Skeletal muscle satellite cell (primary cell): Measurements from ENCODE around the gene C11orf54.
"Not testable (repeated sequence)": the region's sequence is repeated elsewhere in the genome, so short reads cannot be mapped to it uniquely, and the experiment has no call there.

ENCODE experiments used
- H3K27me3 ChIP-seq: 2 replicates; pipeline ENCODE4 v1.7.0; 2013; ENCODE audit warnings: low read length; ENCODE audit not compliant: control insufficient read depth, insufficient read depth
- H3K36me3 ChIP-seq: 2 replicates; pipeline ENCODE4 v1.7.0; 2013; ENCODE audit warnings: mild to moderate bottlenecking, control low read depth, low read length; ENCODE audit not compliant: insufficient read depth
- H3K4me1 ChIP-seq: 2 replicates; pipeline ENCODE4 v1.7.0; 2013; ENCODE audit warnings: low read length; ENCODE audit not compliant: control insufficient read depth, insufficient read depth
- H3K4me2 ChIP-seq: 2 replicates; pipeline ENCODE4 v1.7.0; 2013; ENCODE audit warnings: mild to moderate bottlenecking, low read length
- H3K4me3 ChIP-seq: 2 replicates; pipeline ENCODE4 v1.7.0; 2013; ENCODE audit warnings: low read length
- H3K9ac ChIP-seq: 2 replicates; pipeline ENCODE4 v1.7.0; 2013; ENCODE audit warnings: mild to moderate bottlenecking, low read depth, low read length, moderate library complexity
- H3K9me3 ChIP-seq: replicated peaks from 2 replicates; pipeline ENCODE4 v1.7.0; 2013; ENCODE audit warnings: mild to moderate bottlenecking, control low read depth, low read length

Gene C11orf54

GRCh38 chr11:93747122-93747521, 5.7 kb downstream of the C11orf54 start:
- Histone ChIP-seq H3K36me3 (peaks cover 4% of the 10 kb centered on the region), H3K9me3 (no peaks in the 10 kb centered on the region), H3K4me1 (no peaks in the 10 kb centered on the region), H3K4me2 (no peak overlapping the region), H3K4me3 (no peak overlapping the region), H3K27me3 (no peaks in the 10 kb centered on the region), H3K9ac (no peak overlapping the region)

- Histone ChIP-seq H3K4me1 (no peaks in the 10 kb centered on the region), H3K4me3 (no peak overlapping the region), H3K27me3 (no peaks in the 10 kb centered on the region), H3K4me2 (no peak overlapping the region), H3K9ac (no peak overlapping the region), H3K9me3 (no peaks in the 10 kb centered on the region), H3K36me3 (peaks cover 4% of the 10 kb centered on the region)
Measured at GRCh38 chr11:93751001-93751400, 9.5 kb downstream of the C11orf54 start.

DNA sequence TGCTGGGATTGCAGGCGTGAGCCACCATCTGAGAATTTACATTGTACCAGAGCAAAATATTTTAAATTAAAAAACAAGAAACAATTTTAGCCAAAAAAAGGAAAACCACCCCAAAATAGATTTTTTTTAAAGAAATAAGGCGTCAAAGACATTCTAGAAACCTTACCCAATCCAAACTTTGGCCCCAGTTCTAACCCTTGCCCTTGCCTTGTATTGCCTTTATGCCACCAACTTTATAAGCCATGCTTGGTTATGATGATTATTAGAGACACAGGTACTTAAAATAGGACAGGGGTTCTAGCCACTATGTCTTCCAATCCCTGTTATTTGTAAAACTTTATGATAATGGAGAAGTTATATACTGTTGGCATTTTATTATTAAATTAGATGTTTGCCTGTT, 11.8 kb downstream of the C11orf54 start:
- Histone ChIP-seq H3K4me3 (no peak overlapping the region), H3K4me1 (no peaks in the 10 kb centered on the region), H3K36me3 (peaks cover 7% of the 10 kb centered on the region), H3K4me2 (no peak overlapping the region), H3K9me3 (no peaks in the 10 kb centered on the region), H3K9ac (no peak overlapping the region), H3K27me3 (no peaks in the 10 kb centered on the region)

- no peaks in the 10 kb centered on the region for H3K27me3 ChIP-seq
- no peak overlapping the region for H3K4me3 ChIP-seq
- H3K4me1 ChIP-seq: no peaks in the 10 kb centered on the region
- no peak overlapping the region for H3K9ac ChIP-seq
- no peak overlapping the region for H3K4me2 ChIP-seq
- H3K9me3 ChIP-seq: no peaks in the 10 kb centered on the region
- H3K36me3 ChIP-seq: peaks cover 13% of the 10 kb centered on the region
Measured at GRCh38 chr11:93756748-93757147, 15.3 kb downstream of the C11orf54 start.

DNA sequence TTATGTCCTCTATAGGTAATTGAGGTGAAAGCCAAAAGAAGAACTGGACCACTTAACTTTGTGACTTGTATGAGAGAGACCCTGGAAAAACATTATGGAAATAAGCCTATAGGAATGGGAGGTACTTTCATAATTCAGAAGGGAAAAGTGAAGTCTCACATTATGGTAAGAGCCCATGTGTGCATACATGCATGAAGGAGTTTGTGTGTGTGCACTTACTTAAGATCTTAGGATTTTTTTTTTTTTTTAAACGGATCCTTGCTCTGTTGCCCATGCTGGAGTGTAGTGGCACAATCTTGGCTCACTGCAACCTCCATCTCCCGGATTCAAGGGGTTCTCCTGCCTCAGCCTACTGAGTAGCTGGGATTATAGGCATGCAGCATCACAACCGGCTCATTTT, 15.8 kb downstream of the C11orf54 start:
- H3K27me3 ChIP-seq: no peaks in the 10 kb centered on the region

DNA sequence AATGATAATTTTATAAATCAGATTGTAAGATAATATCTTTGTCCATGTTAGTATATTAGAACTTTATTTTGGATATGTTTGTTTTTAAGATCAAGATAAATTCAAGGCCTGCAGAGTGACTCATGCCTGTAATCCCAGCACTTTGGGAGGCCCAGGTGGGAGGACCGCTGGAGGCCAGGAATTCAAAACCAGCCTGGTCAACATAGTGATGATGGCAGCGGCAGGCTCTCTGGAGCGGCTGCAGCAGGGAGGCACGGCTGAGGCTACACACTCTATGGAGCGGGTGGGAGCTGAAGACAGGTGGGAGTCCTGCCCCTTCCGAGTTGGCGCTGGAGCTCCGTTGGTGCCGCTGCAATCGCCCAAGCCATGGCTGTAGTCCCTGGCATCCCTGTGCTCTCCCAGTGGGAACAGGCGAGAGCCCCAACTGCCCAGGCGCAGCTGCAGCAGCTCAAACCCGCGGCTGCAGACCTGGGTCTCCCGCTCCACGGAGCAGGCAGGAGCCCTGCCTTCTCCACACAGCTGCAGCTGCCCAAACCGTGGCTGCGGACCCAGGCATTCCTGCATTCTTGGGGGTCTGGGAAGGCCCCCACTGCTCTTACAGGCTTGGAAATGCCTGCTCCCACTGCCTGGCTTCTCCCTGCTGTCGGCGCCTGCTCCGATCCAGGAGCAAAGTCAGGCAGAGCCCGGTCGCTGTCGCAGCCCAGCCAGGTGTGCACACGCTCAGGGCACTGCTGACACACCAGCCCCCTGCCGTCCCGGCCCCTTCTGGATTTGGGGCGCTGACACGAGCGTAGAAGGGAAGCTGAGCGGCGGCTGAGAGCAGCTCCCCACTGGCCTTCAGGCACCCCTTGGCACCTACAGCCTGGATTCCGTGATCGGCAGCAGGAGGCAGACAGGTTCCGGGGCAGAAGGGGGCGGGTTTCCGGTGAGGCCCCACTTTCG, 16.7 kb downstream of the C11orf54 start:
- Histone ChIP-seq H3K27me3 (no peaks in the 10 kb centered on the region), H3K36me3 (peaks cover 18% of the 10 kb centered on the region), H3K9me3 (no peaks in the 10 kb centered on the region), H3K4me1 (no peaks in the 10 kb centered on the region), H3K4me2 (no peak overlapping the region), H3K4me3 (no peak overlapping the region), H3K9ac (no peak overlapping the region)

More for the DNA sequence above, 15.8 kb downstream of the C11orf54 start:
- H3K4me1 ChIP-seq: no peaks in the 10 kb centered on the region
- H3K9ac ChIP-seq: no peak overlapping the region
- no peaks in the 10 kb centered on the region for H3K9me3 ChIP-seq
- H3K4me2 ChIP-seq: no peak overlapping the region
- H3K36me3 ChIP-seq: peaks cover 15% of the 10 kb centered on the region
- H3K4me3 ChIP-seq: no peak overlapping the region

- H3K9me3 ChIP-seq, H3K27me3 ChIP-seq, H3K4me1 ChIP-seq, H3K9ac ChIP-seq, H3K4me3 ChIP-seq, H3K4me2 ChIP-seq: not testable (repeated sequence)
- H3K36me3 ChIP-seq: peaks cover 21% of the 10 kb centered on the region
Measured at GRCh38 chr11:93759123-93759522, 17.7 kb downstream of the C11orf54 start.

DNA sequence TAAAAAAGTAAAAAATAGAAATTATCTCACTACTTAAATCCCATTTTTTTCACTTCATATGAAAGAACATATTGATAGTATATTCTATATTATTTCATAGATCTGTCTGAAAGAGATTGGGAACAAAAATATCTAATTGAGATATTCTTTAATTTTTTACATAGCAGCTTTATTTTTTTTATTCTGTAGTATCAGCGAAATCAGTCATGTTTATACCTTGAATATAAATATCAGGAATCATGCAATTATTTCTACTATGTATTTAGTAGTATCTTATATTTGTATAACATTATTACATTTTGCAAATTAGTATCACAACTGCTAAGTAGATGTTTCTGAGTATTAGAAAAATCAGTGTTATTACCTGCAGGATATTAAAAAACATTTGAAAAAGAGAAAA, 20.4 kb downstream of the C11orf54 start:
- Histone ChIP-seq H3K4me1 (no peaks in the 10 kb centered on the region), H3K27me3 (no peaks in the 10 kb centered on the region), H3K4me3 (no peak overlapping the region), H3K36me3 (peaks cover 18% of the 10 kb centered on the region), H3K9ac (no peak overlapping the region), H3K4me2 (no peak overlapping the region), H3K9me3 (no peaks in the 10 kb centered on the region)

DNA sequence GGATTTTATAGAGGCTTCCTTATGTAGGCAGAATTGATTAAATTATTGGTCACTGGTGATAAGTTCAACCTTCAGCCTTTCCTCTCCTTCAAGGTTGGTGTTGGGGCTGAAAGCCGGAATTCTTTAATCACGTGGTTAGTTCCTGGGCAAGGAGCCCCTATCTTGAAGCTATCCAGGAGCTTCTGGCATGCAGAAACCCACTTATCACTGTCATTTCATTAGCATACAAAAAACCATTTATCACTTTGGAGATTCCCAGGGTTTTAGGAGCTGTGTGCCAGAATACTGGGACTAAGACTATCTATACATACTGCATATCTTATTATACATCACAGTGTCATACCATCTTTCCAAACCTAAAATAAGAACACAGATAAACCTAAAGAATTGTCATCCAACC, 24.1 kb downstream of the C11orf54 start:
- Histone ChIP-seq H3K9ac (no peak overlapping the region), H3K4me3 (no peak overlapping the region), H3K4me2 (no peak overlapping the region), H3K9me3 (no peaks in the 10 kb centered on the region), H3K27me3 (no peaks in the 10 kb centered on the region), H3K36me3 (peaks cover 9% of the 10 kb centered on the region), H3K4me1 (no peaks in the 10 kb centered on the region)

- Histone ChIP-seq H3K9ac (no peak overlapping the region), H3K4me1 (no peaks in the 10 kb centered on the region), H3K27me3 (no peaks in the 10 kb centered on the region), H3K36me3 (peaks cover 9% of the 10 kb centered on the region), H3K4me3 (no peak overlapping the region), H3K4me2 (no peak overlapping the region), H3K9me3 (no peaks in the 10 kb centered on the region)
Measured at GRCh38 chr11:93766504-93766903, 25.0 kb downstream of the C11orf54 start.

DNA sequence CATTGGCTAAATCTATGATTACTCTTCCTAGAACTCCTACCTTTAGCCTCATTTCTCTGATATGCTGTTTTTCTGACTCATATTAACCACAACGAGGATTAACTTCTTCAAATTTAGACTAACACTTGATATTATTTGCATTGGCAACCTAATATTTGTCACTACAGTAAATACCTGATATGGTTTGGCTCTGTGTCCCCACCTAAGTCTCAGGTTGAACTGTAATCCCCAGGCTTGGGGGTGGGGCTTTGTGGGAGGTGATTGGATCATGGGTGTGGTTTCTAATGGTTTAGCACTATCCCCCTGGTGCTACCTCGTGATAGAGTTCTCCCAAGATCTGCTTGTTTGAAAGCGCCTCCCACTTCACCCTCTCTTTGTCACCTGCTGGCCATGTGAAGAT, 25.5 kb downstream of the C11orf54 start:
- peaks cover 9% of the 10 kb centered on the region for H3K36me3 ChIP-seq
- H3K27me3 ChIP-seq: no peaks in the 10 kb centered on the region
- no peak overlapping the region for H3K9ac ChIP-seq
- no peak overlapping the region for H3K4me3 ChIP-seq
- no peaks in the 10 kb centered on the region for H3K4me1 ChIP-seq
- H3K9me3 ChIP-seq: no peaks in the 10 kb centered on the region
- H3K4me2 ChIP-seq: no peak overlapping the region

DNA sequence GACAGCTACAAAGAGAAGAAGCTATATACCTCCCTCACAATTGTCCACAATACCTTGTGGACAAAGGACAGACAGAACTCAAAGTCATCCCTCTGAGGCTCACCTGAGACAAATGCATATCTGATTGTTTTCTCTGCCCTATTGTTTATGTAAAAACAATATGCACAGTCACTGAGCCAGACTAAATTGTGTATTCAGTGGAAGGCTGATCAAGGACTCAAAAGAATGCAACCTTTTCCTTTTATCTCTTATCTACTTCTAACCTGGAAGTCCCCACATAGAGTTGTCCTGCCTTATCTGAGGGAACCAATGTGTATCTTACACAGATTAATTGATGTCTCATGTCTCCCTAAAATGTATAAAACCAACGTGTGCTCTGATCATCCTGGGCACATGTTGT, 28.7 kb downstream of the C11orf54 start:
- Histone ChIP-seq H3K9me3 (no peaks in the 10 kb centered on the region), H3K36me3 (no peaks in the 10 kb centered on the region), H3K9ac (no peak overlapping the region), H3K27me3 (no peaks in the 10 kb centered on the region), H3K4me3 (no peak overlapping the region), H3K4me1 (no peaks in the 10 kb centered on the region), H3K4me2 (no peak overlapping the region)
